ENCODE data around the gene NR6A1. TPM values are rescaled to one million over a fixed set of nuclear protein-coding genes. Genes with fewer than 3 reads are reported as not detected.

NR6A1 gene
- total and polyA plus RNA-seq, 2 of the 13 experiments (the other 11 are each of a cell fraction or from before 2014, with no cell fraction given): 28.1 to 31.5 TPM

DNA sequence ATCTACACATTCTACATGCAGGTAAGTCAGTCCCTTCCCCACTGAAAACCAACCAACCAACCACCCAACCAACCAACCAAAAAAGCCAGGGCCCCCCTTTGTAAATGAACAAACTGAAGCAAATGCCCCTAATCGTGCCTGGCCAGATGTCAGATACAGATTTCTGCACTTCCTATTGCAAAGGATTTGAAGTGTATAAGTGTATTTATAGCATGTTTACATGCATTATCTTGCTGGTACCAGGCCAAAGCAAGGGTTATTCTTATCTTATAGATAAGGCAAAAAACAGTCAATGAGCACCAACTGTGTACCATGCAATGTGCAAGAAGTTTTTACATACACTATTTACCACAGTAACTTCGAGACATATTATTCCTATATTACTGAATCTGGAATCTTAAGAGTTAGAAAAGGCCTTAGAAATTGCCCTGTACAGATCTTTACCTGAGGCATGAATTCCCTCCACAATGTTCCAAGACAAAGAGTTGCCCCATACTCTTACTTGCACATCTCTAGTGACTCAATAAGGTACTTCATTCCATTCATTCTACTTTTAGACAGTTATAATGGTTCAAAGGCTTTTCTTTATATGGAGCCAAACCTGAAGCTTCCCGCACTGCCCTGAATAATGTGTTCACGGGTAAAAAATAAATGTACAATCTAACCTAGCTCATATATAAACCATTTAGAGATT, 212.2 kb downstream of the NR6A1 start:
- CTCF ChIA-PET (ENCODE audit: low intra/inter-chr PET ratio, low total read pairs): no interaction called here
- Histone ChIP-seq H3K27ac (ENCODE audit: extremely low read length, insufficient read depth, low read length) (no peak overlapping the region), H3K27me3 (ENCODE audit: control insufficient read depth in 1 of 2, insufficient read depth in 2 of 2, low read length in 2 of 2) (no peaks in the 10 kb centered on the region), H3K4me3 (replicated peaks in 1 of 3; ENCODE audit: insufficient read depth in 1 of 3, low read depth in 2 of 3, low read length in 3 of 3) (no peak overlapping the region), H3K9me3 (ENCODE audit: low read length) (no peaks in the 10 kb centered on the region), H3K9ac (ENCODE audit: insufficient read depth, low read depth, low read length) (no peak overlapping the region), H3K79me2 (ENCODE audit: insufficient read depth, low read length) (peaks cover 10% of the 10 kb centered on the region), H2AFZ (ENCODE audit: low read length) (no peak overlapping the region), H3K4me1 (ENCODE audit: insufficient read depth, low read length) (peaks cover 46% of the 10 kb centered on the region), H4K20me1 (ENCODE audit: insufficient read depth, low read length) (no peaks in the 10 kb centered on the region), H3K36me3 (replicated peaks in 1 of 2; ENCODE audit: control insufficient read depth in 1 of 2, insufficient read depth in 2 of 2, low read length in 2 of 2) (peaks cover 4 to 7% of the 10 kb centered on the region in 2 experiments), H3K4me2 (ENCODE audit: low read depth, low read length) (no peak overlapping the region)
- in situ Hi-C loops (cut with HindIII; ENCODE audit: extremely low pct_ligation_motif_present, low pct_unique_long_range_greater_than_20kb): no loop called here
- BruUV-seq (replicated peaks): no TSS peak
- ATAC-seq (no peak), FAIRE-seq (no peak), DNase-seq (ENCODE audit: low spot score) (no peak)
- peak; percentile 82; the same call in 1 of the 2 replicates for TF ChIP-seq ZKSCAN8 (CRISPR knock-in tag; IDR thresholded peaks at IDR 0.05; ENCODE audit: borderline replicate concordance)
- TF ChIP-seq CSRNP2 (CRISPR knock-in tag; conservative IDR thresholded peaks at IDR 0.05; ENCODE audit: low read depth): no peak
- intact Hi-C loops (cut with micrococcal nuclease; ENCODE audit: unreplicated experiment): no loop called here
- WGBS (ENCODE audit: low lambda C conversion rate): 97% methylated on average over 4 of the region's 4 CpGs
- POLR2A ChIA-PET: no interaction called here

- Histone ChIP-seq H3K36me3 (replicated peaks in 1 of 2; ENCODE audit: control insufficient read depth in 1 of 2, insufficient read depth in 2 of 2, low read length in 2 of 2) (peaks cover 4 to 16% of the 10 kb centered on the region in 2 experiments), H2AFZ (ENCODE audit: low read length) (no peak overlapping the region), H3K4me2 (ENCODE audit: low read depth, low read length) (0 out of 2 replicates have a peak overlapping the region, but pooled peaks have one; percentile 9), H3K27me3 (ENCODE audit: control insufficient read depth in 1 of 2, insufficient read depth in 2 of 2, low read length in 2 of 2) (no peaks in the 10 kb centered on the region), H4K20me1 (ENCODE audit: insufficient read depth, low read length) (no peaks in the 10 kb centered on the region), H3K9me3 (ENCODE audit: low read length) (no peaks in the 10 kb centered on the region), H3K9ac (ENCODE audit: insufficient read depth, low read depth, low read length) (no peak overlapping the region), H3K27ac (ENCODE audit: extremely low read length, insufficient read depth, low read length) (peak overlapping the region; percentile 46), H3K4me3 (replicated peaks in 1 of 3; ENCODE audit: insufficient read depth in 1 of 3, low read depth in 2 of 3, low read length in 3 of 3) (no peak overlapping the region), H3K4me1 (ENCODE audit: insufficient read depth, low read length) (peaks cover 41% of the 10 kb centered on the region), H3K79me2 (ENCODE audit: insufficient read depth, low read length) (peaks cover 5% of the 10 kb centered on the region)
- FAIRE-seq (peak; percentile 60), DNase-seq (ENCODE audit: low spot score) (peak; percentile 36), ATAC-seq (peak; percentile 71)
- intact Hi-C loops (cut with micrococcal nuclease; ENCODE audit: unreplicated experiment): no loop called here
- ChIA-PET CTCF (ENCODE audit: low intra/inter-chr PET ratio, low total read pairs) (no interaction called here), POLR2A (interaction anchor here (1.2 kb wide), 1 partner anchor 9 kb away, joined by 7 read pairs; no protein-coding TSS in a partner anchor)
- BruUV-seq (replicated peaks): no TSS peak
- in situ Hi-C loops (cut with HindIII; ENCODE audit: extremely low pct_ligation_motif_present, low pct_unique_long_range_greater_than_20kb): no loop called here
- 68% methylated on average over 3 of the region's 3 CpGs for WGBS (ENCODE audit: low lambda C conversion rate)
- TF ChIP-seq, protein P1, sequence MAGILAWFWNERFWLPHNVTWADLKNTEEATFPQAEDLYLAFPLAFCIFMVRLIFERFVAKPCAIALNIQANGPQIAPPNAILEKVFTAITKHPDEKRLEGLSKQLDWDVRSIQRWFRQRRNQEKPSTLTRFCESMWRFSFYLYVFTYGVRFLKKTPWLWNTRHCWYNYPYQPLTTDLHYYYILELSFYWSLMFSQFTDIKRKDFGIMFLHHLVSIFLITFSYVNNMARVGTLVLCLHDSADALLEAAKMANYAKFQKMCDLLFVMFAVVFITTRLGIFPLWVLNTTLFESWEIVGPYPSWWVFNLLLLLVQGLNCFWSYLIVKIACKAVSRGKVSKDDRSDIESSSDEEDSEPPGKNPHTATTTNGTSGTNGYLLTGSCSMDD (CRISPR knock-in tag; IDR thresholded peaks at IDR 0.05): no peak
- TF ChIP-seq, protein P2, sequence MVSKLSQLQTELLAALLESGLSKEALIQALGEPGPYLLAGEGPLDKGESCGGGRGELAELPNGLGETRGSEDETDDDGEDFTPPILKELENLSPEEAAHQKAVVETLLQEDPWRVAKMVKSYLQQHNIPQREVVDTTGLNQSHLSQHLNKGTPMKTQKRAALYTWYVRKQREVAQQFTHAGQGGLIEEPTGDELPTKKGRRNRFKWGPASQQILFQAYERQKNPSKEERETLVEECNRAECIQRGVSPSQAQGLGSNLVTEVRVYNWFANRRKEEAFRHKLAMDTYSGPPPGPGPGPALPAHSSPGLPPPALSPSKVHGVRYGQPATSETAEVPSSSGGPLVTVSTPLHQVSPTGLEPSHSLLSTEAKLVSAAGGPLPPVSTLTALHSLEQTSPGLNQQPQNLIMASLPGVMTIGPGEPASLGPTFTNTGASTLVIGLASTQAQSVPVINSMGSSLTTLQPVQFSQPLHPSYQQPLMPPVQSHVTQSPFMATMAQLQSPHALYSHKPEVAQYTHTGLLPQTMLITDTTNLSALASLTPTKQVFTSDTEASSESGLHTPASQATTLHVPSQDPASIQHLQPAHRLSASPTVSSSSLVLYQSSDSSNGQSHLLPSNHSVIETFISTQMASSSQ (IDR thresholded peaks at IDR 0.05; ENCODE audit: low read depth): 0 out of 2 replicates have a peak, but pooled peaks have one; percentile 25
- TF ChIP-seq, protein P2 (CRISPR knock-in tag; IDR thresholded peaks at IDR 0.05; ENCODE audit: borderline replicate concordance): no peak; the same call in 1 of the 2 replicates
- TF ChIP-seq ZNF124 (CRISPR knock-in tag; IDR thresholded peaks at IDR 0.05) (no peak), ZNF138 (CRISPR knock-in tag; IDR thresholded peaks at IDR 0.05; ENCODE audit: low read depth) (no peak)
- TF ChIP-seq, protein P3, sequence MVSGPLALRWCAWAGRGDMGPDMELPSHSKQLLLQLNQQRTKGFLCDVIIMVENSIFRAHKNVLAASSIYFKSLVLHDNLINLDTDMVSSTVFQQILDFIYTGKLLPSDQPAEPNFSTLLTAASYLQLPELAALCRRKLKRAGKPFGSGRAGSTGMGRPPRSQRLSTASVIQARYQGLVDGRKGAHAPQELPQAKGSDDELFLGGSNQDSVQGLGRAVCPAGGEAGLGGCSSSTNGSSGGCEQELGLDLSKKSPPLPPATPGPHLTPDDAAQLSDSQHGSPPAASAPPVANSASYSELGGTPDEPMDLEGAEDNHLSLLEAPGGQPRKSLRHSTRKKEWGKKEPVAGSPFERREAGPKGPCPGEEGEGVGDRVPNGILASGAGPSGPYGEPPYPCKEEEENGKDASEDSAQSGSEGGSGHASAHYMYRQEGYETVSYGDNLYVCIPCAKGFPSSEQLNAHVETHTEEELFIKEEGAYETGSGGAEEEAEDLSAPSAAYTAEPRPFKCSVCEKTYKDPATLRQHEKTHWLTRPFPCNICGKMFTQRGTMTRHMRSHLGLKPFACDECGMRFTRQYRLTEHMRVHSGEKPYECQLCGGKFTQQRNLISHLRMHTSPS (CRISPR knock-in tag; IDR thresholded peaks at IDR 0.05; ENCODE audit: low read depth): no peak
These were observed 213.2 kb downstream of the NR6A1 start for GRCh38 chr9:124557895-124558294.
